ENCODE results near the gene LY6G6F. TPM values are rescaled to one million over a fixed set of nuclear protein-coding genes. Genes with fewer than 3 reads are reported as not detected.

Gene LY6G6F
- total and polyA plus RNA-seq, 2 of the 13 experiments (the other 11 are each of a cell fraction or from before 2014, with no cell fraction given), result not detected

DNA sequence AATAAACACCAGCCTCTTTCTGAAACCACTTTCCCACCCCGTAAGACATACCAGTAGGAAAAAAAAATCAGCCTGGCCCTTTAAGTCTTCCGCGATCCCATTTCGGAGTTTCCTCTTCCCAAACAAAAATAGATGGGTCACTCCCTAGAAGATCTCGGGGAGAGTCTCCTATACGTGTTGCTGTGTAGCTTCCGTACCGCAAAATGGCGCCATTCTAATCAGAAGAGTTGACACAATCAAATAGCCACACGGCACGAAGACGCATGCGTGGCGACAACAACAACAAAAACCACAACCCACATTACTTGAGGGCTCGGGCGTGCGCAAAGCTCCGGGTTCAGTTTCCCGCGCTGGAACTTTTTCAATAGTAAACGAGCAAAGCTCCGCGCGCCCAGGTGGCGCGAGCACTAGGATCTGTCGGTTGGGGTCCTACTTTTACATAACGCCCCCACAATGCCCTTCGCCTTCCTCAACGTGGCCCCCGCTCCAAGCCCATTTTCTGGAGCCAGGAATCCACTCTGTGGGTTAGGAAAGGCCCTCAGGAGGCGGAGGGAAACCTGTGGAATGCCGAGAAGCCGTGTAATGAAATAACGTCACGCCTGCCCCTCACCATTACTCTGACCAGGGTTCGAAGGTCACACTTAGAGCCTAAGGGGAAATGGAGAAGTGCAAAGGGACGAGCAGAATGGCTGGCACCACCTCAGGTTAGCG lies 41.7 kb upstream of the LY6G6F start, which contains the start of gene GPANK1 (continued):
- TF ChIP-seq ZNF891 (CRISPR knock-in tag; IDR thresholded peaks at IDR 0.05), result no peak; the same call in 1 of the 2 replicates
- TF ChIP-seq NR2C2 (CRISPR knock-in tag; IDR thresholded peaks at IDR 0.05; ENCODE audit: borderline replicate concordance), result no peak
- TF ChIP-seq, protein P1, sequence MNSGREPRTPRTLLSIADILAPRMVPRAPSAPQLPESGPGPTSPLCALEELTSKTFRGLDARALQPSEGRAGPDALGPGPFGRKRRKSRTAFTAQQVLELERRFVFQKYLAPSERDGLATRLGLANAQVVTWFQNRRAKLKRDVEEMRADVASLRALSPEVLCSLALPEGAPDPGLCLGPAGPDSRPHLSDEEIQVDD (CRISPR knock-in tag; IDR thresholded peaks at IDR 0.05; ENCODE audit: borderline replicate concordance), result 0 out of 2 replicates have a peak, but pooled peaks have one; percentile 25
- peak in 1 of 2 experiments; percentile 24; a peak in 1 of 4 replicates for TF ChIP-seq EP300 (IDR thresholded peaks at IDR 0.05; ENCODE audit: low read depth in 2 of 2, low read length in 2 of 2)
- no peak for TF ChIP-seq EP300 (CRISPR knock-in tag; IDR thresholded peaks at IDR 0.05; ENCODE audit: borderline replicate concordance)
- peak; percentile 79; the same call in 1 of the 2 replicates for TF ChIP-seq ARHGAP35 (CRISPR knock-in tag; IDR thresholded peaks at IDR 0.05; ENCODE audit: borderline replicate concordance)
- TF ChIP-seq, protein P2, sequence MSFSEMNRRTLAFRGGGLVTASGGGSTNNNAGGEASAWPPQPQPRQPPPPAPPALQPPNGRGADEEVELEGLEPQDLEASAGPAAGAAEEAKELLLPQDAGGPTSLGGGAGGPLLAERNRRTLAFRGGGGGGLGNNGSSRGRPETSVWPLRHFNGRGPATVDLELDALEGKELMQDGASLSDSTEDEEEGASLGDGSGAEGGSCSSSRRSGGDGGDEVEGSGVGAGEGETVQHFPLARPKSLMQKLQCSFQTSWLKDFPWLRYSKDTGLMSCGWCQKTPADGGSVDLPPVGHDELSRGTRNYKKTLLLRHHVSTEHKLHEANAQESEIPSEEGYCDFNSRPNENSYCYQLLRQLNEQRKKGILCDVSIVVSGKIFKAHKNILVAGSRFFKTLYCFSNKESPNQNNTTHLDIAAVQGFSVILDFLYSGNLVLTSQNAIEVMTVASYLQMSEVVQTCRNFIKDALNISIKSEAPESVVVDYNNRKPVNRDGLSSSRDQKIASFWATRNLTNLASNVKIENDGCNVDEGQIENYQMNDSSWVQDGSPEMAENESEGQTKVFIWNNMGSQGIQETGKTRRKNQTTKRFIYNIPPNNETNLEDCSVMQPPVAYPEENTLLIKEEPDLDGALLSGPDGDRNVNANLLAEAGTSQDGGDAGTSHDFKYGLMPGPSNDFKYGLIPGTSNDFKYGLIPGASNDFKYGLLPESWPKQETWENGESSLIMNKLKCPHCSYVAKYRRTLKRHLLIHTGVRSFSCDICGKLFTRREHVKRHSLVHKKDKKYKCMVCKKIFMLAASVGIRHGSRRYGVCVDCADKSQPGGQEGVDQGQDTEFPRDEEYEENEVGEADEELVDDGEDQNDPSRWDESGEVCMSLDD (CRISPR knock-in tag; IDR thresholded peaks at IDR 0.05; ENCODE audit: borderline replicate concordance), result peak; percentile 51; the same call in 1 of the 2 replicates
- TF ChIP-seq, protein P3, sequence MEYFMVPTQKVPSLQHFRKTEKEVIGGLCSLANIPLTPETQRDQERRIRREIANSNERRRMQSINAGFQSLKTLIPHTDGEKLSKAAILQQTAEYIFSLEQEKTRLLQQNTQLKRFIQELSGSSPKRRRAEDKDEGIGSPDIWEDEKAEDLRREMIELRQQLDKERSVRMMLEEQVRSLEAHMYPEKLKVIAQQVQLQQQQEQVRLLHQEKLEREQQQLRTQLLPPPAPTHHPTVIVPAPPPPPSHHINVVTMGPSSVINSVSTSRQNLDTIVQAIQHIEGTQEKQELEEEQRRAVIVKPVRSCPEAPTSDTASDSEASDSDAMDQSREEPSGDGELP (IDR thresholded peaks at IDR 0.05; ENCODE audit: borderline replicate concordance, low read depth), result peak; percentile 12; the same call in 1 of the 2 replicates
- TF ChIP-seq ZNF33B (CRISPR knock-in tag; IDR thresholded peaks at IDR 0.05), result no peak
- peak; percentile 60 for TF ChIP-seq ASH2L (IDR thresholded peaks at IDR 0.05; ENCODE audit: insufficient read length, low read depth, low read length)
- TF ChIP-seq, protein P4, sequence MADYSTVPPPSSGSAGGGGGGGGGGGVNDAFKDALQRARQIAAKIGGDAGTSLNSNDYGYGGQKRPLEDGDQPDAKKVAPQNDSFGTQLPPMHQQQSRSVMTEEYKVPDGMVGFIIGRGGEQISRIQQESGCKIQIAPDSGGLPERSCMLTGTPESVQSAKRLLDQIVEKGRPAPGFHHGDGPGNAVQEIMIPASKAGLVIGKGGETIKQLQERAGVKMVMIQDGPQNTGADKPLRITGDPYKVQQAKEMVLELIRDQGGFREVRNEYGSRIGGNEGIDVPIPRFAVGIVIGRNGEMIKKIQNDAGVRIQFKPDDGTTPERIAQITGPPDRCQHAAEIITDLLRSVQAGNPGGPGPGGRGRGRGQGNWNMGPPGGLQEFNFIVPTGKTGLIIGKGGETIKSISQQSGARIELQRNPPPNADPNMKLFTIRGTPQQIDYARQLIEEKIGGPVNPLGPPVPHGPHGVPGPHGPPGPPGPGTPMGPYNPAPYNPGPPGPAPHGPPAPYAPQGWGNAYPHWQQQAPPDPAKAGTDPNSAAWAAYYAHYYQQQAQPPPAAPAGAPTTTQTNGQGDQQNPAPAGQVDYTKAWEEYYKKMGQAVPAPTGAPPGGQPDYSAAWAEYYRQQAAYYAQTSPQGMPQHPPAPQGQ (CRISPR knock-in tag; IDR thresholded peaks at IDR 0.05; ENCODE audit: borderline replicate concordance), result 0 out of 2 replicates have a peak, but pooled peaks have one; percentile 42
- peak; percentile 39 for TF ChIP-seq ZEB1 (IDR thresholded peaks at IDR 0.05; ENCODE audit: insufficient replicate concordance, low read depth)
- TF ChIP-seq MAF1 (CRISPR knock-in tag; IDR thresholded peaks at IDR 0.05; ENCODE audit: borderline replicate concordance), result peak; percentile 29; the same call in 1 of the 2 replicates
- peak; percentile 37 for TF ChIP-seq RBM22 (optimal IDR thresholded peaks at IDR 0.05; ENCODE audit: low read length)
- no peak for TF ChIP-seq ATF7 (IDR thresholded peaks at IDR 0.05)
- TF ChIP-seq ATF7 (CRISPR knock-in tag; IDR thresholded peaks at IDR 0.05), result peak; percentile 74; the same call in 1 of the 2 replicates
- peak; percentile 85 for TF ChIP-seq FOXK2 (IDR thresholded peaks at IDR 0.05)
- TF ChIP-seq ZMYM2 (CRISPR knock-in tag; IDR thresholded peaks at IDR 0.05), result peak; percentile 43; the same call in 1 of the 2 replicates
- peak; percentile 52 for TF ChIP-seq ZNF883 (CRISPR knock-in tag; IDR thresholded peaks at IDR 0.05; ENCODE audit: not compliant biosample characterization)
- no peak for TF ChIP-seq SNRNP70 (IDR thresholded peaks at IDR 0.05; ENCODE audit: low read depth, low read length)
- TF ChIP-seq, protein P5, sequence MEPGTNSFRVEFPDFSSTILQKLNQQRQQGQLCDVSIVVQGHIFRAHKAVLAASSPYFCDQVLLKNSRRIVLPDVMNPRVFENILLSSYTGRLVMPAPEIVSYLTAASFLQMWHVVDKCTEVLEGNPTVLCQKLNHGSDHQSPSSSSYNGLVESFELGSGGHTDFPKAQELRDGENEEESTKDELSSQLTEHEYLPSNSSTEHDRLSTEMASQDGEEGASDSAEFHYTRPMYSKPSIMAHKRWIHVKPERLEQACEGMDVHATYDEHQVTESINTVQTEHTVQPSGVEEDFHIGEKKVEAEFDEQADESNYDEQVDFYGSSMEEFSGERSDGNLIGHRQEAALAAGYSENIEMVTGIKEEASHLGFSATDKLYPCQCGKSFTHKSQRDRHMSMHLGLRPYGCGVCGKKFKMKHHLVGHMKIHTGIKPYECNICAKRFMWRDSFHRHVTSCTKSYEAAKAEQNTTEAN (CRISPR knock-in tag; conservative IDR thresholded peaks at IDR 0.05), result peak; percentile 41
